HG02759 (cell line): ENCODE data around the gene SCFD1.
"Not testable (repeated sequence)": the region's sequence is repeated elsewhere in the genome, so short reads cannot be mapped to it uniquely, and the experiment has no call there.

Source experiments
- ATAC-seq: cut with Tn5 transposase; IDR thresholded peaks from one replicate; pipeline ENCODE4 v1.9.1; 2021; ENCODE audit warnings: mild to moderate bottlenecking, moderate library complexity; ENCODE audit not compliant: unreplicated experiment

Gene SCFD1

GRCh38 chr14:30610787-30611343, 11.3 kb upstream of the SCFD1 start:
- no peak for ATAC-seq

GRCh38 chr14:30614155-30614554, 8.0 kb upstream of the SCFD1 start:
- no peak for ATAC-seq

- ATAC-seq: peak; percentile 29
These were observed 1.9 kb upstream of the SCFD1 start for GRCh38 chr14:30620178-30620577.

GRCh38 chr14:30621354-30621939, 672 bp upstream of the SCFD1 start:
- peak; percentile 9 for ATAC-seq

- ATAC-seq: no peak
These were observed 1.5 kb downstream of the SCFD1 start for GRCh38 chr14:30623412-30624131.

GRCh38 chr14:30624132-30624423, 2.0 kb downstream of the SCFD1 start:
- ATAC-seq: no peak

- no peak for ATAC-seq
These were observed 3.4 kb downstream of the SCFD1 start for GRCh38 chr14:30625533-30625932.

- ATAC-seq: not testable (repeated sequence)
These were observed 7.3 kb downstream of the SCFD1 start for GRCh38 chr14:30629432-30629831.

GRCh38 chr14:30630248-30630647, 8.1 kb downstream of the SCFD1 start:
- ATAC-seq: no peak

- no peak for ATAC-seq
These were observed 10.6 kb downstream of the SCFD1 start for GRCh38 chr14:30632730-30633129.

- ATAC-seq: no peak
These were observed 16.8 kb downstream of the SCFD1 start for GRCh38 chr14:30638926-30639325.

GRCh38 chr14:30641207-30641606, 19.1 kb downstream of the SCFD1 start:
- no peak for ATAC-seq

GRCh38 chr14:30644462-30644861, 22.3 kb downstream of the SCFD1 start:
- ATAC-seq: not testable (repeated sequence)

- ATAC-seq: no peak
These were observed 23.5 kb downstream of the SCFD1 start for GRCh38 chr14:30645600-30645999.

GRCh38 chr14:30648471-30648870, 26.4 kb downstream of the SCFD1 start:
- no peak for ATAC-seq

GRCh38 chr14:30651937-30652336, 29.8 kb downstream of the SCFD1 start:
- ATAC-seq: no peak

- no peak for ATAC-seq
These were observed 33.0 kb downstream of the SCFD1 start for GRCh38 chr14:30655124-30655523.

- ATAC-seq: no peak
These were observed 33.5 kb downstream of the SCFD1 start for GRCh38 chr14:30655658-30656057.

- no peak for ATAC-seq
These were observed 34.1 kb downstream of the SCFD1 start for GRCh38 chr14:30656190-30656632.

- no peak for ATAC-seq
These were observed 34.9 kb downstream of the SCFD1 start for GRCh38 chr14:30657050-30657449.

- no peak for ATAC-seq
These were observed 35.6 kb downstream of the SCFD1 start for GRCh38 chr14:30657606-30658163.

- ATAC-seq: no peak
These were observed 36.5 kb downstream of the SCFD1 start for GRCh38 chr14:30658645-30659044.
